B cell (primary cell): ENCODE data around the gene BMP6. TPM values are rescaled to one million over a fixed set of nuclear protein-coding genes. Genes with fewer than 3 reads are reported as not detected.

Source experiments
- ATAC-seq: fragments of 200-7000 bp; cut with Tn5 transposase; one replicate; pipeline ENCODE4 v1.10.0; 2021; ENCODE audit warnings: low read depth, mild to moderate bottlenecking, moderate number of reproducible peaks, moderate library complexity
- CTCF ChIA-PET: fragments of 350-600 bp; sonication (Branson Sonifier 250); formaldehyde crosslinking; loops from one replicate; lab custom pipeline; 2021; ENCODE audit warnings: antibody characterized with exemption, inconsistent platforms; lab: Charles Lee
- POLR2A ChIA-PET: fragments of 350-600 bp; sonication (Branson Sonifier 250); formaldehyde crosslinking; loops from one replicate; lab custom pipeline; 2021; ENCODE audit warnings: antibody characterized with exemption; lab: Charles Lee
- DNase-seq: peaks from one replicate; pipeline ENCODE4 v3.0.0; 2013
- H2AFZ ChIP-seq: 2 replicates; pipeline ENCODE4 v1.6.1; 2012; ENCODE audit warnings: mild to moderate bottlenecking, low read depth, low read length; ENCODE audit not compliant: insufficient read depth, poor library complexity, severe bottlenecking
- H3K27ac ChIP-seq, 2 donors: 1 replicate in 1 of 2; 2 replicates in 1 of 2; pipeline ENCODE4 v1.5.1; 2012 to 2013; ENCODE audit warnings: low read length in 2 of 2, mild to moderate bottlenecking in 2 of 2, moderate library complexity in 1 of 2
- H3K27me3 ChIP-seq, 4 experiments: fragments of 200-600 bp in 1 of 4; sonication (generic) in 1 of 4; replicated peaks in 1 of 4; 1 replicate in 2 of 4; 2 replicates in 2 of 4; pipeline versions ENCODE4 v1.6.1 to v1.7.0; 2013 to 2016; ENCODE audit warnings: low read length in 3 of 4, mild to moderate bottlenecking in 2 of 4, mixed read lengths in 1 of 4, moderate library complexity in 1 of 4; ENCODE audit not compliant: insufficient read depth in 4 of 4, control insufficient read depth in 3 of 4; ENCODE audit errors: control extremely low read depth in 1 of 4
- H3K36me3 ChIP-seq, 2 experiments: replicated peaks in 1 of 2; 1 replicate in 1 of 2; 2 replicates in 1 of 2; pipeline versions ENCODE4 v1.6.1 to v1.7.1; 2013; ENCODE audit warnings: low read length in 1 of 2; ENCODE audit not compliant: insufficient read depth in 2 of 2, control insufficient read depth in 1 of 2; ENCODE audit errors: control extremely low read depth in 1 of 2, extremely low read depth in 1 of 2
- H3K4me1 ChIP-seq, 2 donors: fragments of 200-600 bp in 1 of 2; sonication (generic) in 1 of 2; 1 replicate in 1 of 2; 2 replicates in 1 of 2; pipeline versions ENCODE4 v1.5.1 to v1.6.1; 2013 to 2017; ENCODE audit warnings: low read length in 2 of 2; ENCODE audit not compliant: control insufficient read depth in 2 of 2, insufficient read depth in 2 of 2
- H3K4me2 ChIP-seq: replicated peaks from 2 replicates; pipeline ENCODE3; 2012; ENCODE audit warnings: mild to moderate bottlenecking, low read depth, low read length; ENCODE audit not compliant: poor library complexity, severe bottlenecking
- H3K4me3 ChIP-seq, 5 experiments: fragments of 200-600 bp in 1 of 5; sonication (generic) in 1 of 5; 1 replicate in 3 of 5; 2 replicates in 2 of 5; pipeline versions ENCODE4 v1.5.1 to v1.7.0; 2011 to 2016; ENCODE audit warnings: low read length in 4 of 5, mild to moderate bottlenecking in 4 of 5, low read depth in 2 of 5, control low read depth in 1 of 5, moderate library complexity in 1 of 5; ENCODE audit not compliant: insufficient read depth in 1 of 5; ENCODE audit errors: control extremely low read depth in 1 of 5, extremely low read depth in 1 of 5
- H3K79me2 ChIP-seq: fragments of 200-600 bp; sonication (generic); one replicate; pipeline ENCODE4 v1.6.0; 2016; ENCODE audit warnings: low read length; ENCODE audit not compliant: control insufficient read depth, insufficient read depth
- H3K9ac ChIP-seq: fragments of 200-600 bp; sonication (generic); 2 replicates; pipeline ENCODE4 v1.6.1; 2017; ENCODE audit warnings: mild to moderate bottlenecking, low read length, moderate library complexity
- H3K9me3 ChIP-seq, 3 donors: one replicate each; pipeline versions ENCODE4 v1.6.1 to v1.7.1; 2013; ENCODE audit warnings: low read length in 2 of 3; ENCODE audit not compliant: control insufficient read depth in 2 of 3, insufficient read depth in 1 of 3; ENCODE audit errors: control extremely low read depth in 1 of 3
- H4K20me1 ChIP-seq: 2 replicates; pipeline ENCODE4 v1.6.0; 2012; ENCODE audit warnings: mild to moderate bottlenecking, low read length; ENCODE audit not compliant: insufficient read depth, control insufficient read depth, poor library complexity, severe bottlenecking
- H3K27ac Mint-ChIP-seq: one replicate; pipeline ENCODE4 v1.8.0; 2021; ENCODE audit warnings: mixed read lengths
- H3K27me3 Mint-ChIP-seq: one replicate; pipeline ENCODE4 v1.8.0; 2021; ENCODE audit warnings: mixed read lengths
- H3K4me1 Mint-ChIP-seq: one replicate; pipeline ENCODE4 v1.8.0; 2021; ENCODE audit warnings: mixed read lengths
- H3K4me3 Mint-ChIP-seq: one replicate; pipeline ENCODE4 v1.8.0; 2021; ENCODE audit warnings: mixed read lengths
- H3K9me3 Mint-ChIP-seq: one replicate; pipeline ENCODE4 v1.8.0; 2022; ENCODE audit warnings: mixed read lengths; ENCODE audit not compliant: insufficient read depth
- EZH2 ChIP-seq: IDR thresholded peaks from 2 replicates; pipeline ENCODE4 v1.6.1; 2012; ENCODE audit warnings: borderline replicate concordance, low read depth, mild to moderate bottlenecking, moderate library complexity, low read length; ENCODE audit not compliant: insufficient read depth, poor library complexity, severe bottlenecking
- WGBS: methylation state at CpG from one replicate; pipeline ENCODE4 v1.1.5; 2013; ENCODE audit warnings: missing lambda C conversion rate; ENCODE audit not compliant: insufficient coverage; 5-methylcytosine and 5-hydroxymethylcytosine counted together
- intact Hi-C: fragments of 100-400 bp; cut with micrococcal nuclease; formaldehyde crosslinking; loops from one replicate; pipeline ENCODE4 v1.10.0; 2022
- polyA plus RNA-seq: library from polyadenylated mRNA; depleted of rRNA; stranded (reverse); fragments of >200 nt; gene quantifications from 2 replicates; pipeline ENCODE4 v1.2.3, GENCODE V29; 2012
- total RNA-seq, 2 donors: library from RNA; stranded (reverse); fragments of 120-200 nt in 1 of 2; gene quantifications; 1 replicate in 1 of 2; 2 replicates in 1 of 2; pipeline versions ENCODE4 v1.2.3 to v1.2.4, GENCODE V29; 2013 to 2022
- TF ChIP-seq, protein P1 (sequence below): fragments of 200-600 bp; IDR thresholded peaks from one replicate; pipeline ENCODE4 v1.8.0; 2022; ENCODE audit warnings: antibody characterized with exemption, mild to moderate bottlenecking

The BMP6 gene
- total and polyA plus RNA-seq, 2 donors (not counting 1 experiment from before 2014, with no cell fraction given): 0.43 to 2.9 TPM

GRCh38 chr6:7914991-7915789 is 189.3 kb downstream of the BMP6 start:
- peak; percentile 68 for DNase-seq
- Histone ChIP-seq H3K4me3 (peak overlapping the region in 1 of 5 experiments; percentile 27), H4K20me1 (no peaks in the 10 kb centered on the region), H2AFZ (peak overlapping the region; percentile 60), H3K79me2 (no peaks in the 10 kb centered on the region), H3K9ac (peak overlapping the region; percentile 20), H3K36me3 (no peaks in the 10 kb centered on the region), H3K4me2 (peak overlapping the region; percentile 41), H3K9me3 (no peaks in the 10 kb centered on the region), H3K4me1 (peaks cover 47 to 84% of the 10 kb centered on the region in 2 donors), H3K27me3 (no peaks in the 10 kb centered on the region), H3K27ac (peak overlapping the region; percentile 79 to 95)
- ChIA-PET POLR2A (interaction anchor here (1.4 kb wide), 1 partner anchor 11 kb away, joined by 5 read pairs; no protein-coding TSS in a partner anchor), CTCF (no interaction called here)
- ATAC-seq: peak; percentile 34
- TF ChIP-seq, protein P1, sequence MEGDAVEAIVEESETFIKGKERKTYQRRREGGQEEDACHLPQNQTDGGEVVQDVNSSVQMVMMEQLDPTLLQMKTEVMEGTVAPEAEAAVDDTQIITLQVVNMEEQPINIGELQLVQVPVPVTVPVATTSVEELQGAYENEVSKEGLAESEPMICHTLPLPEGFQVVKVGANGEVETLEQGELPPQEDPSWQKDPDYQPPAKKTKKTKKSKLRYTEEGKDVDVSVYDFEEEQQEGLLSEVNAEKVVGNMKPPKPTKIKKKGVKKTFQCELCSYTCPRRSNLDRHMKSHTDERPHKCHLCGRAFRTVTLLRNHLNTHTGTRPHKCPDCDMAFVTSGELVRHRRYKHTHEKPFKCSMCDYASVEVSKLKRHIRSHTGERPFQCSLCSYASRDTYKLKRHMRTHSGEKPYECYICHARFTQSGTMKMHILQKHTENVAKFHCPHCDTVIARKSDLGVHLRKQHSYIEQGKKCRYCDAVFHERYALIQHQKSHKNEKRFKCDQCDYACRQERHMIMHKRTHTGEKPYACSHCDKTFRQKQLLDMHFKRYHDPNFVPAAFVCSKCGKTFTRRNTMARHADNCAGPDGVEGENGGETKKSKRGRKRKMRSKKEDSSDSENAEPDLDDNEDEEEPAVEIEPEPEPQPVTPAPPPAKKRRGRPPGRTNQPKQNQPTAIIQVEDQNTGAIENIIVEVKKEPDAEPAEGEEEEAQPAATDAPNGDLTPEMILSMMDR: no peak
- no peak for TF ChIP-seq EZH2
- Mint-ChIP-seq H3K27me3 (no peaks in the 10 kb centered on the region), H3K4me1 (peaks cover 19% of the 10 kb centered on the region), H3K27ac (no peak overlapping the region), H3K4me3 (no peak overlapping the region), H3K9me3 (no peaks in the 10 kb centered on the region)
- intact Hi-C loops: loop anchor here (5.0 to 10.0 kb wide), 2 partner anchors 82 to 190 kb away; partner anchors contain the start of gene BMP6
- WGBS: 50% methylated on average over 10 of the region's 11 CpGs

DNA sequence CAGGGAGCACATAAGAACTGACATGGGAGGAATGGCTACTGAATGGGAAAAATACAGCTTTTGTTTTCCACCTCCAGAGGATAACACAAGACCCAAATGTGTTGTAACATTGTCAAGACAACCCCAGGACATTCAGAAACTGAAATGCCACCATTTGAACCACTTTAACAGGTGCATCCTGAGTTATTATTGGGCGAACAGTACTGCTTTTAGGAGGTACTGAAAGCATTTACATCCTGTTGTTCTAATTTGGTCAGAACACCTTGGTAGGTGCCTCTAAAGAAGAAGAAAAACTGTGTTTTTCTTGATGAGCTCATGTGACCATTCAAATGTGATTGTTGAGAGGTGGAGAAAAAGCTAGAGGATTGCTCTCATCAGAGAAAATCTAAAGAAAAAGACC is 191.1 kb downstream of the BMP6 start:
- intact Hi-C loops: loop anchor here (2.0 to 10.0 kb wide), 3 partner anchors 16 to 192 kb away; partner anchors contain the start of gene BMP6
- DNase-seq (peak; percentile 76), ATAC-seq (peak; percentile 66)
- no peak overlapping the region for H3K27ac Mint-ChIP-seq
- no peaks in the 10 kb centered on the region for H3K27me3 Mint-ChIP-seq
- H3K4me1 ChIP-seq: peaks cover 40 to 82% of the 10 kb centered on the region in 2 donors
- peak overlapping the region; percentile 63 for H3K4me3 Mint-ChIP-seq
- no peaks in the 10 kb centered on the region for H3K79me2 ChIP-seq
- WGBS: no CpG with 5 or more reads among the region's 1 CpG
- H3K4me2 ChIP-seq: peak overlapping the region; percentile 64
- ChIA-PET POLR2A (interaction anchor here (0.5 to 1.2 kb wide), 3 partner anchors 20 to 46 kb away, joined by 3 read pairs; no protein-coding TSS in a partner anchor), CTCF (interaction anchor here (0.6 to 1.6 kb wide), 5 partner anchors 16 to 89 kb away, joined by 3 to 6 read pairs (median 4); no protein-coding TSS in a partner anchor)
- H3K36me3 ChIP-seq: no peaks in the 10 kb centered on the region
- no peaks in the 10 kb centered on the region for H3K9me3 ChIP-seq
- peak overlapping the region; percentile 18 for H2AFZ ChIP-seq
- no peaks in the 10 kb centered on the region for H4K20me1 ChIP-seq
- no peaks in the 10 kb centered on the region for H3K27me3 ChIP-seq
- H3K4me1 Mint-ChIP-seq: peaks cover 19% of the 10 kb centered on the region
- no peak for TF ChIP-seq EZH2
- TF ChIP-seq, protein P1: no peak
- no peaks in the 10 kb centered on the region for H3K9me3 Mint-ChIP-seq
- H3K27ac ChIP-seq: peak overlapping the region; percentile 79 to 95
- peak overlapping the region in 1 of 5 experiments; percentile 36 for H3K4me3 ChIP-seq
- H3K9ac ChIP-seq: peak overlapping the region; percentile 30
